ENCODE results near the gene GLT6D1. TPM values are rescaled to one million over a fixed set of nuclear protein-coding genes. Genes with fewer than 3 reads are reported as not detected.
A peak's percentile ranks its signal among the peaks of the same experiment; 100 is the strongest.

Gene GLT6D1
- total and polyA plus RNA-seq, 2 of the 8 experiments (the other 6 are each of a cell fraction or from before 2014, with no cell fraction given), result 1.3 to 2.1 TPM

DNA sequence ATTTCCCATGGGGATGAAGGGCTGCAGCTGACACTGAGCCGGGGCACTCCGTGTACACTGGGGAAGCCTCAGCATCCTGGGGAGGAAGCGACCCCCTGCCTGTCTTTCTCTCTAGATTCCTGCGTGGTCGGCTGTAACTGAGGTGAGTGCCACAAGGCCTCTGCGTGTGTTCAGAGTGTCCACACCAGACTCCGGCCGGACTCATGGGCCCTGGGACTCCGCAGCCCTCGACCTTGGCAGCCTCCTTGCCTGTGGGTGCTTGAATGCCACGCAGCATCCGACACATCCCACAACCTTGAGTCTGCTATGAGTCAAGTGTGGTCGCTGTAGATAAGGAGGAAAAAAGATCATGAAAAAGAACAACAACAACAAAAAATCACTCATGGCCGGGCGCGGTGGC is 54.4 kb downstream of the GLT6D1 start:
- no peak overlapping the region for H3K4me2 ChIP-seq (ENCODE audit: insufficient read depth in 1 of 2, low read depth in 2 of 2, low read length in 2 of 2)
- no peak overlapping the region for H3K23ac ChIP-seq (ENCODE audit: insufficient read length)
- H3K9ac ChIP-seq (replicated peaks in 1 of 4; ENCODE audit: extremely low read depth in 1 of 4, low read depth in 3 of 4, low read length in 3 of 4), result no peak overlapping the region
- no peak overlapping the region for H3K4me3 ChIP-seq (ENCODE audit: extremely low read depth in 1 of 4, insufficient read depth in 2 of 4, low read depth in 3 of 4, low read length in 4 of 4)
- H3K56ac ChIP-seq (replicated peaks; ENCODE audit: insufficient read length, low read depth, low read length), result no peak overlapping the region
- H2BK12ac ChIP-seq (ENCODE audit: low read depth, low read length), result no peak overlapping the region
- no peak overlapping the region for H3K14ac ChIP-seq (ENCODE audit: insufficient read length)
- H2AFZ ChIP-seq (ENCODE audit: low read length), result no peak overlapping the region
- H4K8ac ChIP-seq (ENCODE audit: extremely low read depth, insufficient read depth, low read length), result peak overlapping the region; percentile 51; the same call in 1 of the 2 replicates
- H2BK120ac ChIP-seq (replicated peaks; ENCODE audit: low read depth, low read length), result no peak overlapping the region
- no peak overlapping the region for H3K18ac ChIP-seq (ENCODE audit: extremely low read depth, low read length)
- no peak overlapping the region for H3K27ac ChIP-seq (ENCODE audit: low read depth, low read length)
- H3K23me2 ChIP-seq (ENCODE audit: low read depth, low read length), result no peaks in the 10 kb centered on the region
- no peaks in the 10 kb centered on the region for H3K79me1 ChIP-seq (ENCODE audit: low read depth, low read length)
- FAIRE-seq (no peak), DNase-seq (ENCODE audit: low read depth in 1 of 2, low spot score in 2 of 2) (no peak)
- H3K27me3 ChIP-seq (replicated peaks in 1 of 4; ENCODE audit: control insufficient read depth in 3 of 4, extremely low read depth in 1 of 4, insufficient read depth in 3 of 4, low read length in 3 of 4), result no peaks in the 10 kb centered on the region
- ChIA-PET POLR2A (ENCODE audit: partially characterized antibody) (interaction anchor here (1.5 kb wide), 1 partner anchor 8 kb away, joined by 3 read pairs; no protein-coding TSS in a partner anchor), CTCF (ENCODE audit: partially characterized antibody) (interaction anchor here (0.9 kb wide), 1 partner anchor 236 kb away, joined by 3 read pairs; no protein-coding TSS in a partner anchor)
- H3K4me1 ChIP-seq (replicated peaks in 1 of 4; ENCODE audit: control insufficient read depth in 3 of 4, insufficient read depth in 4 of 4, low read length in 3 of 4), result no peaks in the 10 kb centered on the region; a peak in 1 of 7 replicates
- no peak overlapping the region for H2AK5ac ChIP-seq (ENCODE audit: low read depth, low read length)
- no peaks in the 10 kb centered on the region for H3K79me2 ChIP-seq (ENCODE audit: control insufficient read depth in 1 of 2, insufficient read depth in 2 of 2, low read length in 2 of 2)
- H3K4ac ChIP-seq (replicated peaks; ENCODE audit: insufficient read length, low read depth, low read length), result no peak overlapping the region
- H3K9me3 ChIP-seq (ENCODE audit: insufficient read depth in 2 of 2, low read depth in 1 of 2, low read length in 1 of 2), result peaks cover 2 to 3% of the 10 kb centered on the region in 2 experiments; a peak in 1 of 4 replicates
- H2BK15ac ChIP-seq (ENCODE audit: low read length), result no peak overlapping the region
- no peak overlapping the region for H2BK5ac ChIP-seq (ENCODE audit: low read depth, low read length)
- H2BK20ac ChIP-seq (ENCODE audit: low read length), result no peak overlapping the region
- H3K36me3 ChIP-seq (ENCODE audit: control insufficient read depth in 2 of 4, insufficient read depth in 4 of 4, low read length in 3 of 4), result no peaks in the 10 kb centered on the region
- no peak overlapping the region for H4K5ac ChIP-seq (ENCODE audit: insufficient read length, low read depth, low read length)
- no peak overlapping the region for H4K91ac ChIP-seq (replicated peaks; ENCODE audit: insufficient read length, low read length)
- H4K20me1 ChIP-seq (replicated peaks in 1 of 2; ENCODE audit: control insufficient read depth in 1 of 2, insufficient read depth in 2 of 2, low read length in 2 of 2), result no peaks in the 10 kb centered on the region
- WGBS, 2 experiments (ENCODE audit: extremely low coverage in 1 of 2, insufficient coverage in 1 of 2, insufficient read length in 1 of 2, insufficient replicate concordance in 2 of 2, low coverage in 1 of 2, low lambda C conversion rate in 2 of 2, missing lambda C conversion rate in 1 of 2), result 85% methylated on average over 16 of the region's 16 CpGs; no CpG with 5 or more reads in 1 of the 2 experiments
- TF ChIP-seq ATF2 (IDR thresholded peaks at IDR 0.05; ENCODE audit: low read length) (no peak), NRF1 (IDR thresholded peaks at IDR 0.05; ENCODE audit: low read depth, low read length) (no peak), JUND (IDR thresholded peaks at IDR 0.05; ENCODE audit: low read length) (no peak), CBX8 (IDR thresholded peaks at IDR 0.05; ENCODE audit: borderline replicate concordance, low read depth, low read length) (no peak), CTCF (IDR thresholded peaks at IDR 0.05; ENCODE audit: control extremely low read depth in 1 of 3, insufficient read depth in 1 of 3, low read depth in 1 of 3, low read length in 3 of 3) (no peak), CTBP2 (IDR thresholded peaks at IDR 0.05; ENCODE audit: borderline replicate concordance, insufficient read depth, insufficient read length, low read length) (no peak), CREB1 (IDR thresholded peaks at IDR 0.05) (no peak), CBX5 (IDR thresholded peaks at IDR 0.05; ENCODE audit: low read depth, low read length) (no peak)
- TF ChIP-seq, protein P1, sequence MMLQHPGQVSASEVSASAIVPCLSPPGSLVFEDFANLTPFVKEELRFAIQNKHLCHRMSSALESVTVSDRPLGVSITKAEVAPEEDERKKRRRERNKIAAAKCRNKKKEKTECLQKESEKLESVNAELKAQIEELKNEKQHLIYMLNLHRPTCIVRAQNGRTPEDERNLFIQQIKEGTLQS (IDR thresholded peaks at IDR 0.05; ENCODE audit: insufficient read depth, low read depth, low read length), result no peak

Measured in H1 (cell line).